HepG2 (cell line): ENCODE results near the gene DUS1L. TPM values are rescaled to one million over a fixed set of nuclear protein-coding genes. Genes with fewer than 3 reads are reported as not detected.

Experiments
- ASH2L ChIP-seq: fragments of 300-600, 200-600 bp; sonication (generic); IDR thresholded peaks from 2 replicates; pipeline ENCODE4 v1.7.0; 2017; ENCODE audit warnings: low read depth, mild to moderate bottlenecking, moderate library complexity, mixed read lengths, low read length; ENCODE audit not compliant: insufficient read length
- CBFB ChIP-seq: sonication (generic); formaldehyde crosslinking; IDR thresholded peaks from 2 replicates; pipeline ENCODE4 v1.4.0; 2020; ENCODE audit warnings: missing genetic modification reagents
- DNMT1 ChIP-seq: sonication (generic); formaldehyde crosslinking; IDR thresholded peaks from 2 replicates; pipeline ENCODE4 v1.5.1; 2020; ENCODE audit warnings: mild to moderate bottlenecking, missing genetic modification reagents
- FIP1L1 ChIP-seq: fragments of 200-400 bp; formaldehyde crosslinking; IDR thresholded peaks from 2 replicates; pipeline ENCODE4 v1.6.1; 2018; ENCODE audit warnings: low read depth, mild to moderate bottlenecking, low read length, moderate library complexity, borderline replicate concordance; ENCODE audit not compliant: insufficient read depth
- FOXJ3 ChIP-seq: sonication (generic); formaldehyde crosslinking; IDR thresholded peaks from 2 replicates; pipeline ENCODE4 v1.4.0; 2020; ENCODE audit warnings: missing genetic modification reagents, mild to moderate bottlenecking, borderline replicate concordance
- HNRNPL ChIP-seq: fragments of 200-400 bp; formaldehyde crosslinking; IDR thresholded peaks from 2 replicates; pipeline ENCODE4 v1.6.1; 2017; ENCODE audit warnings: mild to moderate bottlenecking, low read depth, low read length
- KAT8 ChIP-seq: IDR thresholded peaks from 2 replicates; pipeline ENCODE4 v1.6.1; 2016; ENCODE audit warnings: missing genetic modification reagents, missing compliant biosample characterization
- PITX1 ChIP-seq: sonication (generic); formaldehyde crosslinking; IDR thresholded peaks from 2 replicates; pipeline ENCODE4 v1.5.1; 2020; ENCODE audit warnings: mild to moderate bottlenecking, missing genetic modification reagents
- POLR2AphosphoS5 ChIP-seq: IDR thresholded peaks from 2 replicates; pipeline ENCODE4 v1.6.1; 2012; ENCODE audit warnings: low read depth, low read length
- RAD51 ChIP-seq: fragments of 450-650 bp; IDR thresholded peaks from 2 replicates; pipeline ENCODE4 v1.6.1; 2016; ENCODE audit warnings: borderline replicate concordance
- TARDBP ChIP-seq: sonication (generic); formaldehyde crosslinking; IDR thresholded peaks from 2 replicates; pipeline ENCODE4 v1.8.0; 2022; ENCODE audit warnings: mild to moderate bottlenecking, missing genetic modification reagents
- THYN1 ChIP-seq: sonication (generic); formaldehyde crosslinking; IDR thresholded peaks from 2 replicates; pipeline ENCODE4 v1.8.1; 2023; ENCODE audit warnings: low read depth, mild to moderate bottlenecking, moderate library complexity, missing genetic modification reagents, borderline replicate concordance
- TP53 ChIP-seq: sonication (generic); formaldehyde crosslinking; conservative IDR thresholded peaks from 2 replicates; pipeline ENCODE4 v1.4.0; 2020; ENCODE audit warnings: missing genetic modification reagents
- ZNF17 ChIP-seq: sonication (generic); formaldehyde crosslinking; IDR thresholded peaks from 2 replicates; pipeline ENCODE4 v1.5.0; 2020; ENCODE audit warnings: mild to moderate bottlenecking, missing genetic modification reagents
- ZNF274 ChIP-seq: sonication (generic); formaldehyde crosslinking; IDR thresholded peaks from 2 replicates; pipeline ENCODE4 v1.5.1; 2020; ENCODE audit warnings: mild to moderate bottlenecking, missing genetic modification reagents
- ZNF326 ChIP-seq: sonication (generic); formaldehyde crosslinking; IDR thresholded peaks from 2 replicates; pipeline ENCODE4 v1.4.0; 2020; ENCODE audit warnings: missing genetic modification reagents, borderline replicate concordance
- ZSCAN22 ChIP-seq: sonication (generic); formaldehyde crosslinking; IDR thresholded peaks from 2 replicates; pipeline ENCODE4 v1.4.0; 2020; ENCODE audit warnings: mild to moderate bottlenecking, missing genetic modification reagents
- polyA plus RNA-seq, 8 experiments: library from polyadenylated mRNA; depleted of rRNA in 3 of 8; stranded (reverse) in 7 of 8; unstranded in 1 of 8; fragments of >200 nt; fragmentation: Illumina TruSeq in 4 of 8; extraction: Trizol in 4 of 8; gene quantifications; 2 replicates each; pipeline versions ENCODE4 v1.2.1 to v1.2.3, GENCODE V29; 2011 to 2016; ENCODE audit warnings: low read depth in 4 of 8, missing spikeins in 1 of 8, mixed read lengths in 1 of 8; ENCODE audit not compliant: insufficient read depth in 1 of 8
- total RNA-seq, 5 experiments: library from RNA; depleted of rRNA; stranded (reverse); fragments of >200 nt; fragmentation: Illumina TruSeq; extraction: Trizol; gene quantifications; 2 replicates each; pipeline ENCODE4 v1.2.3, GENCODE V29; 2016; ENCODE audit warnings: low read depth in 1 of 5
- TF ChIP-seq, protein P1 (sequence below): IDR thresholded peaks from 2 replicates; pipeline ENCODE4 v1.6.1; 2012; ENCODE audit warnings: inconsistent platforms
- TF ChIP-seq, protein P2 (sequence below): sonication (generic); formaldehyde crosslinking; IDR thresholded peaks from 2 replicates; pipeline ENCODE4 v1.4.0; 2020; ENCODE audit warnings: mild to moderate bottlenecking, missing genetic modification reagents
- TF ChIP-seq, protein P3 (sequence below): sonication (generic); formaldehyde crosslinking; IDR thresholded peaks from 2 replicates; pipeline ENCODE4 v1.8.0; 2022; ENCODE audit warnings: missing genetic modification reagents, low read depth, mild to moderate bottlenecking, borderline replicate concordance
- TF ChIP-seq, protein P4 (sequence below): sonication (generic); formaldehyde crosslinking; IDR thresholded peaks from 2 replicates; pipeline ENCODE4 v1.5.0; 2020; ENCODE audit warnings: mild to moderate bottlenecking, missing genetic modification reagents, moderate library complexity
- TF ChIP-seq, protein P5 (sequence below): sonication (generic); formaldehyde crosslinking; conservative IDR thresholded peaks from 2 replicates; pipeline ENCODE4 v1.8.0; 2022; ENCODE audit warnings: mild to moderate bottlenecking, moderate library complexity, missing genetic modification reagents

DUS1L gene
- total and polyA plus RNA-seq, 2 of the 13 experiments (the other 11 are each of a cell fraction or from before 2014, with no cell fraction given): 81.0 to 109 TPM

DNA sequence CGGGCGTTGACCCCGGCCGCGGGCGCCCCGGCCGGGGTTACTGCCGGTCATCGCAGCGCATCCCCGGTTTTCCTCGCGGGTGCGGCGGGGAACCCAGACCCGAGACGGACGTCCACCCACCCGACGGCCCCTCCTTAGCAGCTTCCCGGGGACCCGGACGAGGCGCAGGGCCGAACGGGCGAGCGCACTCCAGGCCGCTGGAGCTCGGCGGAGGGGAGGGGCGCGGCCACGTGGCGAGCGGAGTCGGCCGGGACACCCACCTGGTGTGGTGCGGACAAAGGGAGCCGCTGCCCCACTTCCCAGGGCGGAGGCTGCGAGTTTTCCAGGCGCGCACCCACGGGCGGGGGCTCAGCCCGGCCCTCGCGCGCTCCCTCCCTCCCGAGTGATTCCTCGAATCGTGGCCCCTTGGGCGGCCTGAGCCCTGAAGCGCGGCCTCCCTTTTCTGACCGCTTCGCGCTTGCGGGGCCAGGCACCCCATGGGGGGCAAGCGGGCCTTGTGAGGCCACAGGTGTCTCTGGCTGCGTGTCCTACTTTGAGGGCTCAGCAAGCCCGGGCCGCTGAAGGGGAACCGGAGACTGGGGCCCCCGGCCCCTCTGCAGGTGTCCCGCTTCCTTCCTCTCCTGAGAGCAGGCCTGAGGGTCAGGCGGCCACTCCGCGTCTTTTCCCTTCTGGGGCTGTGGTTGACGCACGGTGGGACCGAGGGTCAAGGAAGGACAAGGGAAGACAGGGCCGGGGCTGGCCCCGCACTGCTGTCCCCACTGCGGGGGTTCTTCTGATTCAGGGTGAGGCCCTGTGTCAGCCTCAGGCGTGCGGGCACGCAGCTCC is 33.5 kb upstream of the DUS1L start (continued):
- TF ChIP-seq, protein P1, sequence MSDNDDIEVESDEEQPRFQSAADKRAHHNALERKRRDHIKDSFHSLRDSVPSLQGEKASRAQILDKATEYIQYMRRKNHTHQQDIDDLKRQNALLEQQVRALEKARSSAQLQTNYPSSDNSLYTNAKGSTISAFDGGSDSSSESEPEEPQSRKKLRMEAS: no peak
- TF ChIP-seq ZNF326 (CRISPR knock-in tag): no peak
- TF ChIP-seq FOXJ3 (CRISPR knock-in tag): no peak
- peak; percentile 53; the same call in 1 of the 2 replicates for TF ChIP-seq HNRNPL
- TF ChIP-seq THYN1 (CRISPR knock-in tag): no peak
- TF ChIP-seq DNMT1 (CRISPR knock-in tag): no peak; the same call in 1 of the 2 replicates
- TF ChIP-seq, protein P2, sequence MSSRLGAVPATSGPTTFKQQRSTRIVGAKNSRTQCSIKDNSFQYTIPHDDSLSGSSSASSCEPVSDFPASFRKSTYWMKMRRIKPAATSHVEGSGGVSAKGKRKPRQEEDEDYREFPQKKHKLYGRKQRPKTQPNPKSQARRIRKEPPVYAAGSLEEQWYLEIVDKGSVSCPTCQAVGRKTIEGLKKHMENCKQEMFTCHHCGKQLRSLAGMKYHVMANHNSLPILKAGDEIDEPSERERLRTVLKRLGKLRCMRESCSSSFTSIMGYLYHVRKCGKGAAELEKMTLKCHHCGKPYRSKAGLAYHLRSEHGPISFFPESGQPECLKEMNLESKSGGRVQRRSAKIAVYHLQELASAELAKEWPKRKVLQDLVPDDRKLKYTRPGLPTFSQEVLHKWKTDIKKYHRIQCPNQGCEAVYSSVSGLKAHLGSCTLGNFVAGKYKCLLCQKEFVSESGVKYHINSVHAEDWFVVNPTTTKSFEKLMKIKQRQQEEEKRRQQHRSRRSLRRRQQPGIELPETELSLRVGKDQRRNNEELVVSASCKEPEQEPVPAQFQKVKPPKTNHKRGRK (CRISPR knock-in tag): no peak
- TF ChIP-seq RAD51: no peak
- TF ChIP-seq ZSCAN22 (CRISPR knock-in tag): no peak
- TF ChIP-seq, protein P3, sequence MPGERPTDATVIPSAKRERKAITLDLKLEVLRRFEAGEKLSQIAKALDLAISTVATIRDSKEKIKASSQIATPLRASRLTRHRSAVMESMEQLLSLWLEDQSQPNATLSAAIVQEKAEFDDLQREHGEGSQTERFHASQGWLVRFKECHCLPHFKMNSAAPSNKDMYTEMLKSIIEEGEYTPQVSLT (CRISPR knock-in tag): no peak
- TF ChIP-seq, protein P4, sequence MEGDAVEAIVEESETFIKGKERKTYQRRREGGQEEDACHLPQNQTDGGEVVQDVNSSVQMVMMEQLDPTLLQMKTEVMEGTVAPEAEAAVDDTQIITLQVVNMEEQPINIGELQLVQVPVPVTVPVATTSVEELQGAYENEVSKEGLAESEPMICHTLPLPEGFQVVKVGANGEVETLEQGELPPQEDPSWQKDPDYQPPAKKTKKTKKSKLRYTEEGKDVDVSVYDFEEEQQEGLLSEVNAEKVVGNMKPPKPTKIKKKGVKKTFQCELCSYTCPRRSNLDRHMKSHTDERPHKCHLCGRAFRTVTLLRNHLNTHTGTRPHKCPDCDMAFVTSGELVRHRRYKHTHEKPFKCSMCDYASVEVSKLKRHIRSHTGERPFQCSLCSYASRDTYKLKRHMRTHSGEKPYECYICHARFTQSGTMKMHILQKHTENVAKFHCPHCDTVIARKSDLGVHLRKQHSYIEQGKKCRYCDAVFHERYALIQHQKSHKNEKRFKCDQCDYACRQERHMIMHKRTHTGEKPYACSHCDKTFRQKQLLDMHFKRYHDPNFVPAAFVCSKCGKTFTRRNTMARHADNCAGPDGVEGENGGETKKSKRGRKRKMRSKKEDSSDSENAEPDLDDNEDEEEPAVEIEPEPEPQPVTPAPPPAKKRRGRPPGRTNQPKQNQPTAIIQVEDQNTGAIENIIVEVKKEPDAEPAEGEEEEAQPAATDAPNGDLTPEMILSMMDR (CRISPR knock-in tag): no peak
- TF ChIP-seq POLR2AphosphoS5: no peak
- peak; percentile 8 for TF ChIP-seq ASH2L
- TF ChIP-seq CBFB (CRISPR knock-in tag): 0 out of 2 replicates have a peak, but pooled peaks have one; percentile 7
- peak; percentile 79 for TF ChIP-seq ZNF274 (CRISPR knock-in tag)
- TF ChIP-seq, protein P5, sequence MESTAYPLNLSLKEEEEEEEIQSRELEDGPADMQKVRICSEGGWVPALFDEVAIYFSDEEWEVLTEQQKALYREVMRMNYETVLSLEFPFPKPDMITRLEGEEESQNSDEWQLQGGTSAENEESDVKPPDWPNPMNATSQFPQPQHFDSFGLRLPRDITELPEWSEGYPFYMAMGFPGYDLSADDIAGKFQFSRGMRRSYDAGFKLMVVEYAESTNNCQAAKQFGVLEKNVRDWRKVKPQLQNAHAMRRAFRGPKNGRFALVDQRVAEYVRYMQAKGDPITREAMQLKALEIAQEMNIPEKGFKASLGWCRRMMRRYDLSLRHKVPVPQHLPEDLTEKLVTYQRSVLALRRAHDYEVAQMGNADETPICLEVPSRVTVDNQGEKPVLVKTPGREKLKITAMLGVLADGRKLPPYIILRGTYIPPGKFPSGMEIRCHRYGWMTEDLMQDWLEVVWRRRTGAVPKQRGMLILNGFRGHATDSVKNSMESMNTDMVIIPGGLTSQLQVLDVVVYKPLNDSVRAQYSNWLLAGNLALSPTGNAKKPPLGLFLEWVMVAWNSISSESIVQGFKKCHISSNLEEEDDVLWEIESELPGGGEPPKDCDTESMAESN: no peak
- TF ChIP-seq FIP1L1: no peak
- no peak for TF ChIP-seq PITX1 (CRISPR knock-in tag)
- peak; percentile 31 for TF ChIP-seq TP53 (CRISPR knock-in tag)
- peak; percentile 17 for TF ChIP-seq KAT8 (CRISPR knock-in tag)
- no peak for TF ChIP-seq TARDBP
- TF ChIP-seq ZNF17 (CRISPR knock-in tag): no peak
